Measurements from ENCODE around the gene PSG1. TPM values are rescaled to one million over a fixed set of nuclear protein-coding genes. Genes with fewer than 3 reads are reported as not detected.

PSG1 gene
- total and polyA plus RNA-seq, 2 experiments from 2014 or later, result not detected

GRCh38 chr19:42850981-42851717, 28.4 kb downstream of the PSG1 start (continued):
- TF ChIP-seq ZNF462 (CRISPR knock-in tag; IDR thresholded peaks at IDR 0.05), result no peak
- TF ChIP-seq JUNB (IDR thresholded peaks at IDR 0.05; ENCODE audit: unreplicated experiment), result no peak
- no peak for TF ChIP-seq ZNF114 (CRISPR knock-in tag; IDR thresholded peaks at IDR 0.05)
- no peak for TF ChIP-seq CREB1 (CRISPR knock-in tag; IDR thresholded peaks at IDR 0.05; ENCODE audit: low read depth)
- no peak for TF ChIP-seq POLR2AphosphoS5 (IDR thresholded peaks at IDR 0.05; ENCODE audit: low read depth)
- TF ChIP-seq ZNF331 (CRISPR knock-in tag; IDR thresholded peaks at IDR 0.05; ENCODE audit: low read depth), result no peak
- no peak for TF ChIP-seq STAT1 (IDR thresholded peaks at IDR 0.05; ENCODE audit: unreplicated experiment)
- TF ChIP-seq REST (IDR thresholded peaks at IDR 0.05; ENCODE audit: unreplicated experiment), result no peak
